Measurements from ENCODE around the gene SUMF1. TPM values are rescaled to one million over a fixed set of nuclear protein-coding genes. Genes with fewer than 3 reads are reported as not detected.

Gene SUMF1
- total and polyA plus RNA-seq, 2 donors (not counting 1 experiment from before 2014, with no cell fraction given) = 10.3 to 21.2 TPM

- no peak overlapping the region for H3K27ac Mint-ChIP-seq
- peaks cover 1 to 12% of the 10 kb centered on the region in 2 experiments for H3K36me3 ChIP-seq (replicated peaks in 1 of 2; ENCODE audit: control extremely low read depth in 1 of 2, control insufficient read depth in 1 of 2, extremely low read depth in 1 of 2, insufficient read depth in 2 of 2, low read length in 1 of 2)
- no peak overlapping the region for H3K27ac ChIP-seq (ENCODE audit: low read length in 2 of 2)
- intact Hi-C loops (cut with micrococcal nuclease) = no loop called here
- no peaks in the 10 kb centered on the region for H4K20me1 ChIP-seq (ENCODE audit: control insufficient read depth, insufficient read depth, low read length, poor library complexity, severe bottlenecking)
- no peak overlapping the region for H3K4me3 Mint-ChIP-seq
- no peak for ATAC-seq (ENCODE audit: low read depth)
- H3K4me1 Mint-ChIP-seq = no peaks in the 10 kb centered on the region
- H3K79me2 ChIP-seq (ENCODE audit: control insufficient read depth, insufficient read depth, low read length) = no peaks in the 10 kb centered on the region
- H3K9me3 ChIP-seq (ENCODE audit: control extremely low read depth in 1 of 3, control insufficient read depth in 2 of 3, insufficient read depth in 1 of 3, low read length in 2 of 3) = peaks cover 1 to 8% (median 5%) of the 10 kb centered on the region in 3 donors
- no peaks in the 10 kb centered on the region for H3K27me3 ChIP-seq (replicated peaks in 1 of 4; ENCODE audit: control extremely low read depth in 1 of 4, control insufficient read depth in 3 of 4, insufficient read depth in 4 of 4, low read length in 3 of 4)
- no peaks in the 10 kb centered on the region for H3K4me1 ChIP-seq (ENCODE audit: control insufficient read depth in 2 of 2, insufficient read depth in 2 of 2, low read length in 2 of 2)
- no peaks in the 10 kb centered on the region for H3K9me3 Mint-ChIP-seq (ENCODE audit: insufficient read depth)
- TF ChIP-seq EZH2 (IDR thresholded peaks at IDR 0.05; ENCODE audit: borderline replicate concordance, insufficient read depth, low read depth, low read length, poor library complexity, severe bottlenecking) (no peak), CTCF (IDR thresholded peaks at IDR 0.05) (no peak)
- no peaks in the 10 kb centered on the region for H3K27me3 Mint-ChIP-seq
- no peak overlapping the region for H2AFZ ChIP-seq (ENCODE audit: insufficient read depth, low read depth, low read length, poor library complexity, severe bottlenecking)
- H3K4me3 ChIP-seq (ENCODE audit: control extremely low read depth in 1 of 5, extremely low read depth in 1 of 5, insufficient read depth in 1 of 5, low read depth in 2 of 5, low read length in 4 of 5) = no peak overlapping the region
- H3K4me2 ChIP-seq (replicated peaks; ENCODE audit: low read depth, low read length, poor library complexity, severe bottlenecking) = no peak overlapping the region
- H3K9ac ChIP-seq (ENCODE audit: low read length) = no peak overlapping the region
- DNase-seq = no peak
- WGBS (ENCODE audit: insufficient coverage) = 57% methylated on average over 2 of the region's 3 CpGs
- ChIA-PET CTCF (no interaction called here), POLR2A (no interaction called here)
These were observed 73.0 kb downstream of the SUMF1 start for GRCh38 chr3:4394048-4394447.

DNA sequence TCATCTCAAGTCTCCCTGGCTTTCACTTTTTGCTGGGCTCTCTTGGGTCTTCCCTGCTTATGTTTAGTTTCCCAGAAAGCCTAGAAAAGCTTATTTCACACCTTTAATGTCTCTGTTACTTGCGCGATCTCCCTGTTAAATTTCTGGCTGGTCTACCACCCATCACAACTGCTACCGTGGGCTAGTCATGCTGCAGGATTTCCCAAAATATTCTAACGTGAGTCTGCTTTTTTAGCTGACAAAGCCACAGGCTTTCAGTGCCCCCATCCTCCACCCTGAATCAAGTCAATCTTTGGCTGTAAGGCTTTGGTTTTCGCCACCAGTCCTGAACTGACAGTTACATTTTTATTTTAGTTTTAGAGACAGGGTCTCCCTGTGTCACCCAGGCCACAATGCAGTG is 74.1 kb downstream of the SUMF1 start:
- ChIA-PET POLR2A (no interaction called here), CTCF (interaction anchor here (1.4 kb wide), 1 partner anchor 42 kb away, joined by 3 read pairs; no protein-coding TSS in a partner anchor)
- H3K9me3 Mint-ChIP-seq (ENCODE audit: insufficient read depth) = no peaks in the 10 kb centered on the region
- H3K27me3 Mint-ChIP-seq = no peaks in the 10 kb centered on the region
- Histone ChIP-seq H3K4me2 (replicated peaks; ENCODE audit: low read depth, low read length, poor library complexity, severe bottlenecking) (no peak overlapping the region), H3K27ac (ENCODE audit: low read length in 2 of 2) (no peak overlapping the region), H4K20me1 (ENCODE audit: control insufficient read depth, insufficient read depth, low read length, poor library complexity, severe bottlenecking) (no peaks in the 10 kb centered on the region), H3K9ac (ENCODE audit: low read length) (no peak overlapping the region), H3K27me3 (replicated peaks in 1 of 4; ENCODE audit: control extremely low read depth in 1 of 4, control insufficient read depth in 3 of 4, insufficient read depth in 4 of 4, low read length in 3 of 4) (no peaks in the 10 kb centered on the region), H3K36me3 (replicated peaks in 1 of 2; ENCODE audit: control extremely low read depth in 1 of 2, control insufficient read depth in 1 of 2, extremely low read depth in 1 of 2, insufficient read depth in 2 of 2, low read length in 1 of 2) (peaks cover 1 to 12% of the 10 kb centered on the region in 2 experiments), H3K4me1 (ENCODE audit: control insufficient read depth in 2 of 2, insufficient read depth in 2 of 2, low read length in 2 of 2) (no peaks in the 10 kb centered on the region), H2AFZ (ENCODE audit: insufficient read depth, low read depth, low read length, poor library complexity, severe bottlenecking) (no peak overlapping the region), H3K79me2 (ENCODE audit: control insufficient read depth, insufficient read depth, low read length) (no peaks in the 10 kb centered on the region), H3K4me3 (ENCODE audit: control extremely low read depth in 1 of 5, extremely low read depth in 1 of 5, insufficient read depth in 1 of 5, low read depth in 2 of 5, low read length in 4 of 5) (no peak overlapping the region), H3K9me3 (ENCODE audit: control extremely low read depth in 1 of 3, control insufficient read depth in 2 of 3, insufficient read depth in 1 of 3, low read length in 2 of 3) (peaks cover 1 to 8% (median 5%) of the 10 kb centered on the region in 3 donors)
- no peak overlapping the region for H3K4me3 Mint-ChIP-seq
- TF ChIP-seq CTCF (IDR thresholded peaks at IDR 0.05) (no peak), EZH2 (IDR thresholded peaks at IDR 0.05; ENCODE audit: borderline replicate concordance, insufficient read depth, low read depth, low read length, poor library complexity, severe bottlenecking) (no peak)
- ATAC-seq (ENCODE audit: low read depth) (no peak), DNase-seq (no peak)
- no peak overlapping the region for H3K27ac Mint-ChIP-seq
- no peaks in the 10 kb centered on the region for H3K4me1 Mint-ChIP-seq
- intact Hi-C loops (cut with micrococcal nuclease) = no loop called here
- 95% methylated on average over 5 of the region's 5 CpGs for WGBS (ENCODE audit: insufficient coverage)
